ENCODE measurements around the gene SDC3. TPM values are rescaled to one million over a fixed set of nuclear protein-coding genes. Genes with fewer than 3 reads are reported as not detected.
A peak's percentile ranks its signal among the peaks of the same experiment; 100 is the strongest.

Gene SDC3
- total RNA-seq, 2 donors from 2014 or later = 94.1 to 143 TPM

DNA sequence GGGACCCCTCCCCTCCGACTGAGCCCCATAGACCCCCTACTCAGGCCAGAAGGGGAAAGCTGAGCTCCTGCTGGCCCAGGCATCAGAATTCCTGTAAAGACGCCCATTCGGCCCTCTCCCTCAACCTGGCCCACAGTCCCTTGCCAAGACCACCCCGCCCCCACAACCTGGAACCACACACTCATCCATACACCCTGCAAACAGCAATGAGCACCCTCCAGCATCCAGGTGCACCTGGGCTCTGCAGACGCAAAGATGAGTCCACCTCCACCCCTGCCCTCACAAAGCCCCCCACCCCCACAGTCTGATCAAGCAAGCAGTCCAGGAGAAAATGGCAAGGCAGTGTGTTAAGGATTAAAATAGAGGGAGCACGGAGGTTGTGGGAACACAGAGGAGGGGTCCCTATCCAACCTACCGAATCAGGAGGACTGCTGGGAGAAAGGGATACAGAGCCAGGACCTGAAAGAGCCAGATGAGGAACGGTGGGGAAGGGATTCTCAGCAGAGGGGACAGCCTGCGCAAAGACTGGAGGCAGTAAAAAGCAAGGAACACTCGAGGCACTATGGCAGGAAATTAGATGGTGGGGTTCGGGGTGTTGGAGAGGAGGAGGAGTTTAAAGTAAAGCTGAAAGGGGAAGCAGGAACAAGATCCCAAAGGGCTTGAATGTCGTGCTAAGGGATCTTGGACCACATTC, 83.7 kb downstream of the SDC3 start:
- Histone ChIP-seq H3K27me3 (ENCODE audit: control insufficient read depth, insufficient read depth, low read length, poor library complexity, severe bottlenecking) (peaks cover 14% of the 10 kb centered on the region), H3K9me3 (ENCODE audit: control insufficient read depth, low read length) (no peaks in the 10 kb centered on the region), H3K9ac (ENCODE audit: extremely low read depth, low read length, poor library complexity, severe bottlenecking) (no peak overlapping the region), H3K4me1 (ENCODE audit: control insufficient read depth, insufficient read depth, low read length) (no peaks in the 10 kb centered on the region), H3K27ac (ENCODE audit: low read depth, low read length) (no peak overlapping the region), H3K4me3 (ENCODE audit: low read length) (no peak overlapping the region), H3K36me3 (ENCODE audit: control insufficient read depth, insufficient read depth, low read length) (no peaks in the 10 kb centered on the region)
- TF ChIP-seq, protein P1, sequence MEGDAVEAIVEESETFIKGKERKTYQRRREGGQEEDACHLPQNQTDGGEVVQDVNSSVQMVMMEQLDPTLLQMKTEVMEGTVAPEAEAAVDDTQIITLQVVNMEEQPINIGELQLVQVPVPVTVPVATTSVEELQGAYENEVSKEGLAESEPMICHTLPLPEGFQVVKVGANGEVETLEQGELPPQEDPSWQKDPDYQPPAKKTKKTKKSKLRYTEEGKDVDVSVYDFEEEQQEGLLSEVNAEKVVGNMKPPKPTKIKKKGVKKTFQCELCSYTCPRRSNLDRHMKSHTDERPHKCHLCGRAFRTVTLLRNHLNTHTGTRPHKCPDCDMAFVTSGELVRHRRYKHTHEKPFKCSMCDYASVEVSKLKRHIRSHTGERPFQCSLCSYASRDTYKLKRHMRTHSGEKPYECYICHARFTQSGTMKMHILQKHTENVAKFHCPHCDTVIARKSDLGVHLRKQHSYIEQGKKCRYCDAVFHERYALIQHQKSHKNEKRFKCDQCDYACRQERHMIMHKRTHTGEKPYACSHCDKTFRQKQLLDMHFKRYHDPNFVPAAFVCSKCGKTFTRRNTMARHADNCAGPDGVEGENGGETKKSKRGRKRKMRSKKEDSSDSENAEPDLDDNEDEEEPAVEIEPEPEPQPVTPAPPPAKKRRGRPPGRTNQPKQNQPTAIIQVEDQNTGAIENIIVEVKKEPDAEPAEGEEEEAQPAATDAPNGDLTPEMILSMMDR (conservative IDR thresholded peaks at IDR 0.05) = no peak
- Mint-ChIP-seq H3K27me3 (ENCODE audit: insufficient read depth) (peaks cover 22% of the 10 kb centered on the region), H3K9me3 (peaks cover under 1% of the 10 kb centered on the region), H3K36me3 (ENCODE audit: low read depth) (no peaks in the 10 kb centered on the region), H3K27ac (no peak overlapping the region), H3K4me3 (peak overlapping the region; percentile 63), H3K4me1 (peaks cover 24% of the 10 kb centered on the region)
- no peak for DNase-seq
- 51 to 60% methylated on average over 7 to 12 of the region's 12 CpGs for WGBS, 2 experiments (ENCODE audit: insufficient coverage in 1 of 2, insufficient read length in 1 of 2)

- H3K4me1 ChIP-seq (ENCODE audit: control insufficient read depth, insufficient read depth, low read length) = no peaks in the 10 kb centered on the region
- H3K27ac ChIP-seq (ENCODE audit: low read depth, low read length) = peak overlapping the region; percentile 89
- DNase-seq = peak; percentile 99
- H3K27me3 ChIP-seq (ENCODE audit: control insufficient read depth, insufficient read depth, low read length, poor library complexity, severe bottlenecking) = peaks cover 14% of the 10 kb centered on the region
- no peaks in the 10 kb centered on the region for H3K36me3 Mint-ChIP-seq (ENCODE audit: low read depth)
- H3K9ac ChIP-seq (ENCODE audit: extremely low read depth, low read length, poor library complexity, severe bottlenecking) = peak overlapping the region; percentile 55
- TF ChIP-seq, protein P1 (conservative IDR thresholded peaks at IDR 0.05) = no peak
- H3K9me3 Mint-ChIP-seq = no peaks in the 10 kb centered on the region
- H3K4me3 Mint-ChIP-seq = peak overlapping the region; percentile 63
- H3K36me3 ChIP-seq (ENCODE audit: control insufficient read depth, insufficient read depth, low read length) = no peaks in the 10 kb centered on the region
- 10% methylated on average over 17 to 44 of the region's 44 CpGs for WGBS, 2 experiments (ENCODE audit: insufficient coverage in 1 of 2, insufficient read length in 1 of 2)
- peaks cover 22% of the 10 kb centered on the region for H3K27me3 Mint-ChIP-seq (ENCODE audit: insufficient read depth)
- H3K9me3 ChIP-seq (ENCODE audit: control insufficient read depth, low read length) = no peaks in the 10 kb centered on the region
- peak overlapping the region; percentile 97 for H3K27ac Mint-ChIP-seq
- H3K4me1 Mint-ChIP-seq = peaks cover 29% of the 10 kb centered on the region
- H3K4me3 ChIP-seq (ENCODE audit: low read length) = peak overlapping the region; percentile 83
Observed at GRCh38 chr1:30823969-30824735, 84.4 kb downstream of the SDC3 start.

DNA sequence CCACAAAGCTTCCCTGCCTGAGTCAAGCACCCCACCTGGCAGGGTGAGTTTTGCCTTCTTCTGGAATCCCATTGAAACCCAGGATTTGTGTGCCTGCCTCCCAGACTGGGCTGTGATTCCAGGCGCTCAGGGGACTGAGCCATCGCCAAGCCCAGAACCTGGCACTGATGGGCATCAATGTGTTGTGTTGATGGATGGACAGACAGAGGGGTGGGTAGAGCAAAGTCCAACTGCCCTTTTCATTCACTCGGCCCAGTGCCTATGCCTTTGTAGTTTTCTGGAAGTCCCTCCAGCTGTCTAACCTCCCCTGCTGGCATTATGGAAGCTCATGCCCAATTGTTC, 85.0 kb downstream of the SDC3 start:
- Histone ChIP-seq H3K9ac (ENCODE audit: extremely low read depth, low read length, poor library complexity, severe bottlenecking) (peak overlapping the region; percentile 55), H3K4me1 (ENCODE audit: control insufficient read depth, insufficient read depth, low read length) (no peaks in the 10 kb centered on the region), H3K36me3 (ENCODE audit: control insufficient read depth, insufficient read depth, low read length) (no peaks in the 10 kb centered on the region), H3K4me3 (ENCODE audit: low read length) (peak overlapping the region; percentile 83), H3K27ac (ENCODE audit: low read depth, low read length) (peak overlapping the region; percentile 89), H3K9me3 (ENCODE audit: control insufficient read depth, low read length) (no peaks in the 10 kb centered on the region), H3K27me3 (ENCODE audit: control insufficient read depth, insufficient read depth, low read length, poor library complexity, severe bottlenecking) (peaks cover 14% of the 10 kb centered on the region)
- Mint-ChIP-seq H3K27ac (peak overlapping the region; percentile 97), H3K27me3 (ENCODE audit: insufficient read depth) (peaks cover 22% of the 10 kb centered on the region), H3K36me3 (ENCODE audit: low read depth) (no peaks in the 10 kb centered on the region), H3K4me1 (peaks cover 34% of the 10 kb centered on the region), H3K9me3 (no peaks in the 10 kb centered on the region), H3K4me3 (peak overlapping the region; percentile 63)
- WGBS, 2 experiments (ENCODE audit: insufficient coverage in 1 of 2, insufficient read length in 1 of 2) = 92 to 100% methylated on average over 1 to 3 of the region's 3 CpGs
- DNase-seq = no peak
- TF ChIP-seq, protein P1 (conservative IDR thresholded peaks at IDR 0.05) = no peak

All from endodermal cell (in vitro differentiated cells).